Lung (tissue), 12 donors: Measurements from ENCODE around the gene BTBD16. TPM values are rescaled to one million over a fixed set of nuclear protein-coding genes. Genes with fewer than 3 reads are reported as not detected.

Experiments
- ATAC-seq: fragments of 200-7000 bp; cut with Tn5 transposase; one replicate; pipeline ENCODE4 v1.9.1; 2020; ENCODE audit warnings: moderate number of reproducible peaks; ENCODE audit not compliant: insufficient read depth, low FRiP score
- DNase-seq, 3 donors: peaks; one replicate each; pipeline ENCODE4 v3.0.0-alpha.2; 2013 to 2017
- H3K27ac ChIP-seq, 2 donors: one replicate each; pipeline ENCODE4 v1.5.1; 2013; ENCODE audit warnings: mild to moderate bottlenecking in 2 of 2, moderate library complexity in 2 of 2, control low read depth in 1 of 2, inconsistent platforms in 1 of 2, low read depth in 1 of 2, low read length in 1 of 2
- H3K27me3 ChIP-seq, 3 donors: one replicate each; pipeline ENCODE4 v1.5.1; 2013; ENCODE audit warnings: low read length in 2 of 3; ENCODE audit not compliant: control insufficient read depth in 3 of 3, insufficient read depth in 3 of 3
- H3K36me3 ChIP-seq, 4 donors: one replicate each; pipeline ENCODE4 v1.5.1; 2013; ENCODE audit warnings: low read length in 4 of 4, mild to moderate bottlenecking in 1 of 4, moderate library complexity in 1 of 4; ENCODE audit not compliant: control insufficient read depth in 4 of 4, insufficient read depth in 4 of 4
- H3K4me1 ChIP-seq, 5 donors: one replicate each; pipeline ENCODE4 v1.5.1; 2013; ENCODE audit warnings: low read length in 5 of 5, mild to moderate bottlenecking in 2 of 5, moderate library complexity in 1 of 5; ENCODE audit not compliant: control insufficient read depth in 5 of 5, insufficient read depth in 5 of 5
- H3K4me3 ChIP-seq: one replicate; pipeline ENCODE4 v1.5.1; 2013; ENCODE audit warnings: mild to moderate bottlenecking, control low read depth, moderate library complexity
- H3K9ac ChIP-seq, 2 donors: one replicate each; pipeline ENCODE4 v1.5.1; 2013; ENCODE audit warnings: low read length in 2 of 2, control low read depth in 1 of 2; ENCODE audit not compliant: insufficient read depth in 1 of 2
- H3K9me3 ChIP-seq, 4 donors: one replicate each; pipeline ENCODE4 v1.5.1; 2013; ENCODE audit warnings: low read length in 3 of 4, mild to moderate bottlenecking in 1 of 4, moderate library complexity in 1 of 4; ENCODE audit not compliant: control insufficient read depth in 4 of 4, insufficient read depth in 3 of 4
- CTCF ChIP-seq: IDR thresholded peaks from 2 replicates; pipeline ENCODE4 v1.5.1; 2012; ENCODE audit warnings: mild to moderate bottlenecking; ENCODE audit errors: control extremely low read depth, extremely low read depth
- WGBS, 2 donors: extraction: QIAGEN DNeasy Blood & Tissue Kit; methylation state at CpG; one replicate each; pipeline ENCODE4 v1.1.7; 2013; 5-methylcytosine and 5-hydroxymethylcytosine counted together
- polyA plus RNA-seq, 2 donors: library from polyadenylated mRNA; stranded (reverse); fragments of 200-250 nt; gene quantifications; one replicate each; pipeline ENCODE4 v1.2.1, GENCODE V29; 2013
- total RNA-seq, 2 donors: library from RNA; depleted of rRNA in 1 of 2; stranded (reverse); fragments of >200 nt in 1 of 2; gene quantifications; one replicate each; pipeline ENCODE4 v1.2.1, GENCODE V29; 2014 to 2021
- donor health status: control.
- donor health status: control.
- donor health status: Bipolar disorder and iron deficiency.
- donor health status: healthy.
- donor health status: DM: yes; HTN: yes; CAD: no.

BTBD16 gene
- total and polyA plus RNA-seq, 4 donors = 0.03 to 0.73 (median 0.67) TPM; not detected in 1

GRCh38 chr10:122288917-122289316 lies 17.8 kb downstream of the BTBD16 start:
- ATAC-seq = no peak
- TF ChIP-seq CTCF = no peak
- Histone ChIP-seq H3K27ac (no peak overlapping the region), H3K4me3 (no peak overlapping the region), H3K27me3 (no peaks in the 10 kb centered on the region), H3K9ac (no peak overlapping the region), H3K9me3 (no peaks in the 10 kb centered on the region), H3K36me3 (no peaks in the 10 kb centered on the region), H3K4me1 (peaks cover 0 to 11% (median 2%) of the 10 kb centered on the region in 5 donors)
- 83 to 84% methylated on average over 3 of the region's 3 CpGs for WGBS, 2 donors
- DNase-seq = no peak

- DNase-seq (no peak), ATAC-seq (no peak)
- no peak overlapping the region for H3K4me3 ChIP-seq
- TF ChIP-seq CTCF = no peak
- no peaks in the 10 kb centered on the region for H3K36me3 ChIP-seq
- peaks cover 0 to 7% (median 2%) of the 10 kb centered on the region in 5 donors for H3K4me1 ChIP-seq
- 63 to 72% methylated on average over 7 of the region's 7 CpGs for WGBS, 2 donors
- no peak overlapping the region for H3K27ac ChIP-seq
- H3K27me3 ChIP-seq = no peaks in the 10 kb centered on the region
- H3K9me3 ChIP-seq = no peaks in the 10 kb centered on the region
- no peak overlapping the region for H3K9ac ChIP-seq
Observed at GRCh38 chr10:122290334-122290733, 19.2 kb downstream of the BTBD16 start.

GRCh38 chr10:122290833-122291532 lies 19.9 kb downstream of the BTBD16 start:
- no peak for ATAC-seq
- Histone ChIP-seq H3K27ac (no peak overlapping the region), H3K36me3 (no peaks in the 10 kb centered on the region), H3K4me3 (no peak overlapping the region), H3K27me3 (no peaks in the 10 kb centered on the region), H3K9me3 (no peaks in the 10 kb centered on the region), H3K4me1 (peaks cover 0 to 2% (median 0%) of the 10 kb centered on the region in 5 donors), H3K9ac (no peak overlapping the region)
- 91 to 93% methylated on average over 13 of the region's 13 CpGs for WGBS, 2 donors
- DNase-seq = no peak
- no peak for TF ChIP-seq CTCF

- H3K4me1 ChIP-seq = peaks cover 0 to 2% (median 0%) of the 10 kb centered on the region in 5 donors
- no peaks in the 10 kb centered on the region for H3K36me3 ChIP-seq
- no peak for DNase-seq
- no peaks in the 10 kb centered on the region for H3K27me3 ChIP-seq
- H3K9me3 ChIP-seq = no peaks in the 10 kb centered on the region
- 87 to 89% methylated on average over 5 of the region's 5 CpGs for WGBS, 2 donors
- no peak overlapping the region for H3K9ac ChIP-seq
- TF ChIP-seq CTCF = no peak
- no peak overlapping the region for H3K27ac ChIP-seq
- ATAC-seq = no peak
- no peak overlapping the region for H3K4me3 ChIP-seq
Observed at GRCh38 chr10:122291739-122292138, 20.6 kb downstream of the BTBD16 start.
